Measurements from ENCODE around the gene MINDY3.
"Not testable (repeated sequence)": the region's sequence is repeated elsewhere in the genome, so short reads cannot be mapped to it uniquely, and the experiment has no call there.

Gene MINDY3

DNA sequence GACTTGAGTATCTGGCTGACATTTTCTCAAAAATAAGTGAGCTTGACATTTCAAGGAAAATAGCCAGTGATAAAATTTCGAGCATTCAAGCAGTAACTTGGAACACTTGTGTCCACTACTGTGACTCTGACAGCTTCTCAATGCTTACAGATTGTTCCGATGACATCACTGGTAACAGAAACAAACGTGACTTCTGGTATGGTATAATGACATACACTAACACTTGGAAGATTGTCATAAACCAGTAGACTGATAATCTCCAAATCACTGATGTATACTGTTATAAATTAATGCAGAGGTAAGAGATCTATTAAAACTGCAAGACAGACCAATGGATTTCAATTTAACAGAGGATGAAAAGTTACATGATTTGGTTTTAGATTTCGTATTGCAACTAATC, 6.5 kb downstream of the MINDY3 start:
- DNase-seq: no peak

GRCh38 chr10:15852111-15852557, 8.2 kb downstream of the MINDY3 start:
- no peak for DNase-seq

GRCh38 chr10:15850337-15850978, 9.8 kb downstream of the MINDY3 start:
- DNase-seq: not testable (repeated sequence)

GRCh38 chr10:15849316-15849715, 11.0 kb downstream of the MINDY3 start:
- DNase-seq: no peak

DNA sequence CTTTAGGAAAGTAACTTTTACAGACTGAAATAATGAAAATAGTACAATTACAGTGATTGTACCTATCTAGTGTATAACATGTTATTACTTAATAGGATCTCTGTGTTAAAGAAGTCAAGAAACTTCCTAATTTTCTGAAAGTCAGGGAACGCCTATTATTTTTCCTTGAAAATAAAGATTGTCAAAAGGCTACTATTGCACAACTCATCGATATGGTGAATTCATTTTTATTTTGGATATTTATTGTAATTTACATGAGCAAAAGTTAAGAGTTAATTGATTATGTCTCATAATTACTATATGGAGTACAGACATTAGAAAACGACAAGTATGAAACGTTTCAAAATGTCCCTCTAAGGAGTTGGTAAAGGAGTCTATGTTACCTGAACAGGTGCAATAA, 12.8 kb downstream of the MINDY3 start:
- no peak for DNase-seq

- no peak for DNase-seq
Observed at GRCh38 chr10:15844517-15844916, 15.8 kb downstream of the MINDY3 start.

DNA sequence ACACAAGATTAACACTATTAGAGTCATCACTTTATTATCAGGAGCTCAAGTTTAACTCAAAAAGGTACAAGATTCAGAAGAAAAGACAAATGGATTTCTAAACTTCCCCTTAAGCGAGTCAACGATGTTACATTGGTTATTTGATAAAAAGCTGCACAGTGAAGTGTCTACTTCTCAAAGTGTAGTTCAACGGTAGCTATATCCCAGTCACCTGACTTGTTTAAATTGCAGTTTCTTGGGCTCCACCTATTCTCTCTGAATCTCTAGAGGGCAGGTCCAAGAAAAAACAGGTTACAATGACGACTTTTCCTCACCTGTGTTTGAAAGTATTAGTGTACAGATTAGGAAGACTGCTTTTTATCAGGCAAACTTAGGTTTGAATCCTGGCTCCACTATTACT, 16.6 kb downstream of the MINDY3 start:
- DNase-seq: no peak

DNA sequence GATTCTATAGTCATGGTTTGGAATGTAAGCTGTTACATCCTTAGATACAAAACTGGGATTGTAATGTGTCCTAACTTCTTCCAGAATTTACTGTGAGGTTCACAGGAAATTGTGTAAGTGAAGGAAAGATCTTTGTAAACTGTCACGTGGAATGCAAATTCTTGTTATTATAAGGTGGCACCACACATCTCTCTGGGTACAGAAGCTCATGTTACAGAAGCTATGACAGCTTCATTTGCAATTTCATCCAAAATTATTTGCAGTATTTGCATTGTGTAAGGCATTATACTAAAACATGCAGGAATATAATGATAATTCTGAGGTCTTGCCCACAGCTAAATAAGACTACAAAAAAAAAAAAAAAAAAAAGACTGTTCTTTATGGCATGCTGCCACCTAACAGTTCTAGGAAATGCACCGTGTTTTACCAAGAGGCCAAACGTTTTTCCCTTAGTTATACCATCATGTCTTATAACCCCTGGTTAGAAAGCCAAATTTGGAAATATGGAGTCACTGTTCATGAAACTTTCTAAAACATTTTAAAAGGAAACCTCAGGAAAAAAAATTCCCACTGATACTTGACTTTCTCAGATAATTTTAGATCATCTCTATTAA, 17.6 kb downstream of the MINDY3 start:
- DNase-seq: no peak

GRCh38 chr10:15841696-15842095, 18.6 kb downstream of the MINDY3 start:
- no peak for DNase-seq

- DNase-seq: no peak
Observed at GRCh38 chr10:15836807-15837206, 23.5 kb downstream of the MINDY3 start.

GRCh38 chr10:15829495-15829894, 30.8 kb downstream of the MINDY3 start:
- DNase-seq: no peak

DNA sequence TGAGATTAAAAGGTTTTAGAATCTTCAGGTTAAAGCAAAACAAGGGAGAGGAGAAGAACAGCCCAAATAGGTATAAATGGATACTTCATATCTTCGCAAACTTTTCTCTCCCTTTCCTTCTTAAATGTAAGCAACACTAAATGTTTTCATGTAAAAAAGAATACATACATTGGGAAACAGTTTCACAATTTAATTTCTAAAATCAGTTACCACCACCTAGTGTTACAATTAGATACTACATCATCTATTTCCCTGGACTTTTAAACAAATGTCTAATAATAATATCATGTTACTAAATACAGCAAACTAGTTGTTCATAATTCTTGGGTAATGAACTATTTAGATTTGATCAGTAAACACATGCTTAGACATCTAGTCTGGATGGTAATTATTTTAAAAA, 35.8 kb downstream of the MINDY3 start:
- DNase-seq: no peak

DNA sequence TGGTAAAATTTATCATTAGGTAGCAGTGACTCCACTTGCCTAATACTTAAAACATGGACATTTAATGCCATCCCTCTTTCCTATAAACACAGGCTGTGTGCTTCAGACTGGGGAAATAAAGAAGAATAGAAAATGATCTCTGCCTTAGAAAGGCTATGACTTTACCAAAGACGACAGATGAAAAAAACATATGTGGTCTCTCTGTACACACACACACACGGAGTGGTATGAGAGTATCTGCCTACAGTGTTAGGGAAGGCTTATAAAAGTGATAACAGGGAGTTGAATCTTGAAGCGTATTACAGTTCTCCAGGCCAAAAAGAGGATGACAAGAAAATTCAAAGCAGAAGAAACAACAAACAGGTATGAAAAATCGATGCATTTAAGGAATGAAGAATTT, 38.2 kb downstream of the MINDY3 start:
- no peak for DNase-seq

- DNase-seq: no peak
Observed at GRCh38 chr10:15821046-15821683, 39.1 kb downstream of the MINDY3 start.

DNA sequence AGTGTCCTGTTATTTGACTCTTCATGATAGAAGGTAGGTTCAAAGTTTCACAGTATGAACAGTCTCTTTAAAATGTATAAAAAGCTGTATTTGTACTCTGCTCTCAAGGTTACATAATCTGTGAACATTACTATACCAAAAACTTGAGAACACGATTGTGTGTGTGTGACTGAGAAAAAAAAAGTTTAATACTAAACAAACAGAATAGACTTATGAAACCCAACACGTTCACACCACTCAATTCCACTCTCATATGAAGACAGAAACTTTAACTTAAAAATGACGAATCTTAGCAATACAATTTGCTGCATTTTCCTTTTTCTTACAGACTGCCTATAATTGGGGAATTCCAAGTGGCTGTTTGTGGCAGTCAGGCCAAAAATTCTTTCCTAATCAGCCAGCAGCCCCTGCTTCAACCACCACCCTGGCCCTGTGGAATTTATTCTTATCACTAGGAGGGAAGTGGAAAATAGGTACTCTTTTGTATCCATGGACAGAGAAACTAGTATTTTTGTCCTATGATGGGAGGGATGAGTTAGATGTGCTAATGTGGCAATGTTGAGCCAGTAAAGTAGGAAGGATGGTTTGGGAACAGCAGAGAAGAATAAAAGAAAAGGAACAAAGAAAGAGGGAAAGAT, 42.8 kb downstream of the MINDY3 start:
- no peak for DNase-seq

DNA sequence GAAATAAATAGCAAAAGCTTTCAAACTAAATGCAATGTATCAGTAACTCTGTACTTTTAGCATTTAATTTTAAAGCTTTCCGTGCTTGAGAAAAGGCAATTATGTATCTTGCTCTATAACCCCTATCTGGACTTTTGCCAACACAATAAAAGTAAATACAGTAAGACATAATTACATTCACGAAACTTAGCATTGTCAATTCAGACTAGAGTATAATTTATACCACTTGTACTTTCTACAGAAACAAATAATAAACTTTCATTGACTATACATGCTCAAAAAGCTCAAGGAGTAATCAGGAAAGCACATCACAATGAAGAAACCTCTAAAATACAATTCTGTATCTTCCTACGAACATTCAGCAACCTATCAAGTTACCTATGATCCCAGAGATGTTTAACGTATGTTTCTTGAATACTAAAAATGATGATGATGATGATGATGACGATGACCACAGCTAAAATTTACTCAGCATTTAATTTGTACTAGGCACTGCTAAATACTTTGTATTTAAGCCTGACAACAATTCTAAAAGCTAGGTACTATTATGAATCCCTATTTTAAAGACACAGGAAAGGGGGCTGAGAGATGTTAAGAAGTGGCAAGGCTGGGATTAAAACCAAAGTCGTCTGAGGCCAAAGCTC, 44.9 kb downstream of the MINDY3 start:
- DNase-seq: no peak

DNA sequence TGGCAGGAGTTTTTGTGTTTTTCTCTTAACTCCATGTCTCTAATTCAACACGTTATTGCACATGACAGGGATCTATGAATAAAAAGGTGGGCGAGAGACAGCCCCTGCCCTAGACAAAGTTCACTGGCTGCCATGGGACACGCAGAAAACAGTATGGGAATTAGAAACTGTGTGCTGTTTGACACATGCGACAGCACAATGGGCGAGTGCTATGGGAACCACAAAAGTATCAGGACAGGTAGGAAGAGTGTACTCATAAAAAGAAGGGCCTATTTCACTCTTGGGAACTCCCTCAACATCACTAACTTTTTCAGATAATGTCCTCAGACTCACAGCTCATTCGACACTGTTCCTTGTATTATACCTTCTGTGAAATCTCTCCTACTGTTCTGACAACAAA, 45.7 kb downstream of the MINDY3 start:
- DNase-seq: no peak

DNA sequence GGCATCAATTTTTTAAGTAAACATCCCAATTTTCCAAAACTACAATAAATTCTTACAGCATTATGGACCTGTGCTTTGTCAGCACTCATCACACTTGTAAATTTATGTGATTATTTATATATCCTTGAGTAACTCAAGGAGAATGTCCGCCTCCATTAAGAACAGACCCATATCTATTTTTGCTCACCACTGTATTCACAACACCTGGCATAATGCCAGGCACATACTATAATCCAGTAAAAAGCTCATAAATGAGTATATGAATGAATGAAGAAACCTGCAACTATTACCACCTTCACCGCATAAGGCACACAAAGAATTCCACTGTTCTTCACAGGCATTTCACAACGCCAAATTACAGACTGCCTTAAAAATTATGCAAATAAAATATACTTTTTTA, 46.9 kb downstream of the MINDY3 start:
- no peak for DNase-seq

DNA sequence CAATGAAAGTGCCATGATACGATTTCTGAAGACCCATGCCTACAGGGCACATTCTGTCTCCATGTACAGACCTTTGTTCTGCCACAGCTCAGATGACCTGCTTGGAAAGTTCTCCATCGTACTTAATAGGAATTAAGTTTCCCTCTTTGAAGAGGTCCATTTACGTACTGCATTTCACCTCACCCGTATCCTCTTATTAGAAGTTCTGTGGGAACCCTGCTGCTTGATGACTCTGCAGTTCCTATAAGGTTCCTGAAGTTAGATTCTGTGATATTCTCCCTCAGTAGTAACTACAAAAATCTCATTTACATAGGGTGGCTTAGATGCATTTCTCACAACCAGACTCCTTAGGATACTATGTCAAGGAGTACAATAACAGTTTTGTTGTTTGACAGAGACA, 50.9 kb downstream of the MINDY3 start:
- no peak for DNase-seq

GRCh38 chr10:15808204-15808797, 52.0 kb downstream of the MINDY3 start:
- DNase-seq: no peak

GRCh38 chr10:15805395-15806058, 54.8 kb downstream of the MINDY3 start:
- DNase-seq: no peak

- no peak for DNase-seq
Observed at GRCh38 chr10:15804109-15804508, 56.2 kb downstream of the MINDY3 start.

Data from NCI-H1417 treated with DMSO at 0.1 percent for 48 hours (cell line).